Left lung (tissue), 10 donors: ENCODE measurements around the gene LDLRAD3. TPM values are rescaled to one million over a fixed set of nuclear protein-coding genes. Genes with fewer than 3 reads are reported as not detected.
"Not testable (repeated sequence)": the region's sequence is repeated elsewhere in the genome, so short reads cannot be mapped to it uniquely, and the experiment has no call there.

Experiments
- ATAC-seq: fragments of 200-7000 bp; cut with Tn5 transposase; one replicate; pipeline ENCODE4 v1.9.1; 2020; ENCODE audit warnings: moderate library complexity
- DNase-seq, 4 donors: peaks; one replicate each; pipeline ENCODE4 v3.0.0-alpha.2; 2013 to 2020
- H3K27ac ChIP-seq, 2 donors: fragments of 200-600 bp; sonication (generic) in 1 of 2; one replicate each; pipeline versions ENCODE4 v1.5.0 to v1.8.0; 2020 to 2021
- H3K27me3 ChIP-seq, 2 donors: fragments of 200-600 bp; sonication (generic) in 1 of 2; one replicate each; pipeline versions ENCODE4 v1.5.0 to v1.8.0; 2020 to 2021
- H3K36me3 ChIP-seq, 2 donors: fragments of 200-600 bp; sonication (generic) in 1 of 2; one replicate each; pipeline versions ENCODE4 v1.5.0 to v1.8.0; 2020 to 2021
- H3K4me1 ChIP-seq, 2 donors: fragments of 200-600 bp; one replicate each; pipeline ENCODE4 v1.8.0; 2021
- H3K4me3 ChIP-seq, 2 donors: fragments of 200-600 bp; sonication (generic) in 1 of 2; one replicate each; pipeline versions ENCODE4 v1.5.0 to v1.8.0; 2020 to 2021; ENCODE audit warnings: mild to moderate bottlenecking in 1 of 2
- H3K9me3 ChIP-seq, 2 donors: fragments of 200-600 bp; sonication (generic) in 1 of 2; one replicate each; pipeline versions ENCODE4 v1.5.0 to v1.8.0; 2020 to 2021
- CTCF ChIP-seq, 2 donors: fragments of 200-600 bp; sonication (generic) in 1 of 2; IDR thresholded peaks; one replicate each; pipeline versions ENCODE4 v1.5.0 to v1.8.0; 2021; ENCODE audit warnings: antibody characterized with exemption in 2 of 2
- intact Hi-C, 2 donors: fragments of 100-400 bp; cut with DNase I; formaldehyde crosslinking; loops; one replicate each; pipeline versions ENCODE4 v1.11.2 to v1.14.2; 2022
- polyA plus RNA-seq, 6 donors: library from polyadenylated mRNA; unstranded; fragments of 120-200 nt; gene quantifications; one replicate each; pipeline ENCODE4 v1.2.1, GENCODE V29; 2013; ENCODE audit not compliant: insufficient read length in 6 of 6
- total RNA-seq, 2 donors: library from RNA; stranded (reverse); fragmentation: NEBNext Ultra II Directional; extraction: Animal tissue kit (Norgen Biotek cat#: 25700); gene quantifications; one replicate each; pipeline ENCODE4 v1.2.1, GENCODE V29; 2021
- donor health status: DM: no; HTN: yes; CAD: no.
- donor health status: DM: no; HTN: no; CAD: no.

Gene LDLRAD3
- total and polyA plus RNA-seq, 8 donors: 7.1 to 18.2 (median 16.8) TPM

- no peaks in the 10 kb centered on the region for H3K36me3 ChIP-seq
- intact Hi-C loops: no loop called here
- no peak for DNase-seq
- no peak for ATAC-seq
- TF ChIP-seq CTCF (IDR thresholded peaks at IDR 0.05): no peak
- no peaks in the 10 kb centered on the region for H3K4me1 ChIP-seq
- H3K27me3 ChIP-seq: no peaks in the 10 kb centered on the region
- H3K9me3 ChIP-seq: no peaks in the 10 kb centered on the region
- no peak overlapping the region for H3K4me3 ChIP-seq
- no peak overlapping the region for H3K27ac ChIP-seq
Measured at GRCh38 chr11:36038541-36038940, 94.7 kb downstream of the LDLRAD3 start.

- Histone ChIP-seq H3K4me3 (no peak overlapping the region), H3K9me3 (no peaks in the 10 kb centered on the region), H3K36me3 (no peaks in the 10 kb centered on the region), H3K27me3 (no peaks in the 10 kb centered on the region), H3K27ac (no peak overlapping the region), H3K4me1 (no peaks in the 10 kb centered on the region)
- intact Hi-C loops: no loop called here
- no peak for TF ChIP-seq CTCF (IDR thresholded peaks at IDR 0.05)
- ATAC-seq: no peak
- DNase-seq: peak in 1 of 4 donors; percentile 55
Measured at GRCh38 chr11:36039471-36039870, 95.6 kb downstream of the LDLRAD3 start.

GRCh38 chr11:36041988-36042611, 98.2 kb downstream of the LDLRAD3 start:
- no peaks in the 10 kb centered on the region for H3K27me3 ChIP-seq
- peak; percentile 52 for ATAC-seq

GRCh38 chr11:36044636-36045035, 100.8 kb downstream of the LDLRAD3 start:
- TF ChIP-seq CTCF (IDR thresholded peaks at IDR 0.05): no peak
- intact Hi-C loops: loop anchor here in 1 of 2 donors (10.0 kb wide), 1 partner anchor 220 kb away; no protein-coding TSS in a partner anchor
- ATAC-seq: no peak

More at GRCh38 chr11:36041988-36042611, 98.2 kb downstream of the LDLRAD3 start:
- Histone ChIP-seq H3K4me1 (no peaks in the 10 kb centered on the region), H3K4me3 (no peak overlapping the region), H3K36me3 (no peaks in the 10 kb centered on the region), H3K9me3 (no peaks in the 10 kb centered on the region), H3K27ac (no peak overlapping the region)
- no peak for DNase-seq
- intact Hi-C loops: loop anchor here in 1 of 2 donors (10.0 kb wide), 1 partner anchor 223 kb away; no protein-coding TSS in a partner anchor
- peak; percentile 35 to 49 for TF ChIP-seq CTCF (IDR thresholded peaks at IDR 0.05)

GRCh38 chr11:36045945-36046344, 102.1 kb downstream of the LDLRAD3 start:
- H3K4me3 ChIP-seq, ATAC-seq, H3K4me1 ChIP-seq, H3K9me3 ChIP-seq, H3K27ac ChIP-seq, H3K27me3 ChIP-seq, DNase-seq, H3K36me3 ChIP-seq: not testable (repeated sequence)
- intact Hi-C loops: loop anchor here in 1 of 2 donors (10.0 kb wide), 1 partner anchor 219 kb away; no protein-coding TSS in a partner anchor

More at GRCh38 chr11:36044636-36045035, 100.8 kb downstream of the LDLRAD3 start:
- Histone ChIP-seq H3K27me3 (no peaks in the 10 kb centered on the region), H3K4me3 (no peak overlapping the region), H3K4me1 (no peaks in the 10 kb centered on the region), H3K9me3 (no peaks in the 10 kb centered on the region), H3K27ac (no peak overlapping the region), H3K36me3 (no peaks in the 10 kb centered on the region)
- DNase-seq: no peak
